Ramos (cell line): ENCODE measurements around the gene LAMB4.

Source experiments
- in situ Hi-C: fragments of 300-500 bp; cut with MboI; formaldehyde crosslinking; loops from one replicate; pipeline ENCODE4 v1.14.3; 2022; ENCODE audit warnings: low sequenced_read_pairs; ENCODE audit not compliant: unreplicated experiment

The LAMB4 gene

GRCh38 chr7:108130261-108130660, at the start of gene LAMB4:
Gene LAMB4 (minus strand): TSS chr7:108130361. CDS start chr7:108123164, 7,197 bp downstream.
- in situ Hi-C loops: no loop called here

DNA sequence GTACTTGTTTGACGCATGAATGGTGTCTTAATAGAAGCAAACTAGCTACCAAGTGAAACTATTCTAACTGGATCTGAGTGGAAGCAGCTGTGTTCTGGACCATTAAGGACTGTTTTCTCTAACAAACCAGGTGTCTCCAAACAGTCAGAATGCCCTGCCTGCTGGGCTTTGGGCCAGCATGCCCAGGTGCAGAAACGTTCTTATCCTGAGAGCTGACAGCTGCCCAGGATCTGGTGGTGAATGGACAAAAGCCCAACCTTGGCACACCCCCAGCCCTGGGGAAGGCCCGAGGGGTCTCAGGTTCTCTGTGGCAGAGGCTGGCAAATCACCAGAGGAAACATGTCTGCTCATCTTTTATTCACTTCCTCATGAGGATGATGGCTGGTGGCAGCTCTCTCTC, 48.2 kb upstream of the LAMB4 start:
- in situ Hi-C loops: loop anchor here (25.0 kb wide), 1 partner anchor 309 kb away; no protein-coding TSS in a partner anchor

DNA sequence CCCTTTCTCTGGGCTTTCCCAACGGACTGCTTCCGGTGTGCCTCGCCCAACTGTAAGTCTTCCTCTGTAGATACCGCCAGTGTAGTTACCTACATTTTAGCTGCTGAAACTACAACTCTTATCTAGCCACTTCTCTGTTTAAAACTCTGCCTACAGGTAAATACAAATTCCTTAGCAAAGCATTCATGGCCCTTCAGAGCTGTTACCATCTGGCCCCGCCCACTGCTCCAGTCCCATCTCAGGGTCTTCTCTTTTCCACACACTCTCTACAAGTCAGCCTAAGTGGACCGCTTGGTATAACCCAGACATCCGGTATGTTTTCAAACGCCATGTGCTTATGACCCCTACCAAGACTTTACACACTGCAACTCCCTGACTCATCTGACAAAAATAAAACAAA, 41.0 kb upstream of the LAMB4 start:
- in situ Hi-C loops: no loop called here

DNA sequence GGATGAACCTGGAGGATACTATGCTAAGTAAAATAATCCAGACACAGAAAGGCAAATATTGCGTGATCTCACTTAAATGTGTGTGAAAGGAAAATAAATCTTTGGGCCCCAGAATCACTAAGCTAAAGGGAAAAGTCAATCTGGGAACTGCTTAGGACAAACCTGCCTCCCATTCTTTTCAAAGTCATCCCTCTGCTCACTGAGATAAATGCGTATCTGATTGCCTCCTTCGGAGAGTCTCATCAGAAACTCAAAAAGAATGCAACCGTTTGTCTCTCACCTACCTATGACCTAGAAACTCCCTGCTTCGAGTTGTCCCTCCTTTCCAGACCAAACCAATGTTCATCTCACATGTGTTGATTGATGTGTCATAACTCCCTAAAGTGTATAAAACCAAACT, 40.1 kb upstream of the LAMB4 start:
- in situ Hi-C loops: no loop called here

DNA sequence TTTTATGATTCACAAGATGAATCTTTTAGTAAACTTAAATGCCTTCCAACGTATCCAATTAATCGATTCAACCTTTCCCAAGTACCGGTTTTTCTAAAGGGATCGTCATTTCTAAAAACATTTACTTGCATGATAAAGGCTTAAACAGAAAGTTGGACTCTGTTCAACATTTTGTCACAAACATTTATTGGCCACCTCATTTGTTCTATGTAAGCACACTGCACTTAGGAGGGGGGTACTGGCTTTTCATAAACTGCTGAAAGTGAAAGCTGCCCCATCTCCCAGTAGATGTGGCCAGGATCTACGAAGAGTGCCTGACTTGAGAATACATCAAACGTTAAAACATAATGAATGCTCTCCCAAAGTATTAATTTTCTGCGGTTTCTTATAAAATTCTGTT, 37.3 kb upstream of the LAMB4 start:
- in situ Hi-C loops: no loop called here

DNA sequence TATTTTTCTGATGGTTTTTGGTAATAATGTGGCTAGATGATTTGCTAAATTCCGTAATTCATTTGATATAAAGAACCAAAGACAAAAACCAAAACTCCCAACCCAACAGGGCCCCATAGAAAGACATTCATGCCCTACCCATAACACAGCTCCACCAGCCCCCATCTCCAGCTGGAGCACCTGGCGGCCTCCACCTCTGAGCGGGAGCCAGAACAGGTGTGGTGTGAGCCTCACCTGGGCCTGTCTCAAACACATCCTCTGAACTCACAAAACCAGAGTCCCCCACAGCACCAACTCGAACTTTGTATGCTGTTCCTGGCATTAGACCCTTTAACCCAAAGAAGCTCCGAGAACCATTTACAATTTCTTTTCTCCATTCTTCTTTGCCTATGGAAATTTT, 36.5 kb upstream of the LAMB4 start:
- in situ Hi-C loops: no loop called here

DNA sequence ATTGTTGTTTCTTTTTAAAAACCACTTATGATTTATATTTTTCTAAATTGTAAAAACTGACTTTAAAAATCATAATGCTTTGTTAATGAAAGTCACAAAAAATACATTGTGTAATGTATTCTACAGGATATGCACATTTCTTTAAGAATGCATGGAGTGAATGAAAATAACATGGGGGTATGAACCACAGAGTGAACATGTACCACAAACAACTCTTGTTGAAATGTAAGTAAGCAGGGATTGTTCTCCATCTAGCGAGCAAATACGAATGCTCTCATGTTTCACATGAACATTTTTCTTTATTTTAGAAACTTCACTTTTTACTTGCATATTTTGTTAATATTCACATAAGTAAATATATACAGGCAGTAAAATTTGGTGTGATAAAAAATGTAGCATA, 35.6 kb upstream of the LAMB4 start:
- in situ Hi-C loops: no loop called here

DNA sequence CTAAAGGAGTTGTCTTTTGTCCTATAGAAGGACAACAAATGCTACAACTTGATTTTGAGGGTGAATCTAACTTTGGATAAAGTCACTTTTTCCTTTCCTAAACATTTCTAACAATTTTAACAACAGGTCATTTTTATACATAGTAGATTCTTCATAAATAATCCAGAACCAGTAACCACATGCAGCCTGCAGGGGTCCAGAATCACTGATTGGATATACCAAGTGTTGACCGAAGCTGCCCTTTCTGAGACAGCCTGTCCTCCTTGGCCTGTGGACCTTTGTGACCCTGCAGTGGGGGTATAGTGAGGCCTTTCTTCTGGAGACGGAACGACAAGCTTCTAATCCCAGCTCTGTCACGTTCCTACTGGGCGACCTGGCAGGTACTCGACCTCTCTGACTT, 34.8 kb upstream of the LAMB4 start:
- in situ Hi-C loops: no loop called here

GRCh38 chr7:108164342-108164741, 34.2 kb upstream of the LAMB4 start:
- in situ Hi-C loops: no loop called here

GRCh38 chr7:108158776-108159175, 28.6 kb upstream of the LAMB4 start:
- in situ Hi-C loops: no loop called here

DNA sequence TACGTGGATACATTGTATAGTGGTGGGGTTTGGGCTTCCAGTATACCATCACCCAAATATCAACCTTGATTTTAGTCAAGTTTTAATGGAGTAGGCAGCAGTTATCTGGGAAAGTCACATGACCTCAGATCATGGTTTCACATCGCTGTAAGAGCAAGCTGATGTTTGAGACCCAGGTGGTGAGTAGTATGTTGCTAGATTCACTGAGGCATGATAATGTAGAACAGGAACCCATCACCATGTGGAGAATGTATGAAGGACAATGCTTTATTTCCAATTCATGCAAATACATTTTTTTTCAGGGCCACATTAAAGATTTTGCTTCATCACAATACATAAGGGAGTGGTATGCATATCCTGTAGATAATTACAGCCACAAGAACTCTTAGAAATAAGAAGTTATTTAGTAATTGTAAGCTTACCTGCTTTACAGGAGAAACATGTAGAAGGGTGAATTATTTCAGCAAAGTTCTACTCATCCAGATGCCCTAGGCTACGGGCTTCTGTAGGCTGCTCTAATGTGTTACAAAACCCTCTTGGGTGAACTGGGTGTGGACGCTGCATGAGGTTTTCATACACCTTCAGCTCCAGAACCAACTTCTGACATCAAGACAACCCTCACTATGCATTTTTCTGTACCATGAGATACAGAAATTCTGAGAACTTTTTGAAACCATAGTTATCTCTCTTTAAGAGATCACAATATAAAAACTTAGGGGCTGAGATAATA, 27.6 kb upstream of the LAMB4 start:
- in situ Hi-C loops: no loop called here

- in situ Hi-C loops: no loop called here
Observed at GRCh38 chr7:108156897-108157605, 26.9 kb upstream of the LAMB4 start.

DNA sequence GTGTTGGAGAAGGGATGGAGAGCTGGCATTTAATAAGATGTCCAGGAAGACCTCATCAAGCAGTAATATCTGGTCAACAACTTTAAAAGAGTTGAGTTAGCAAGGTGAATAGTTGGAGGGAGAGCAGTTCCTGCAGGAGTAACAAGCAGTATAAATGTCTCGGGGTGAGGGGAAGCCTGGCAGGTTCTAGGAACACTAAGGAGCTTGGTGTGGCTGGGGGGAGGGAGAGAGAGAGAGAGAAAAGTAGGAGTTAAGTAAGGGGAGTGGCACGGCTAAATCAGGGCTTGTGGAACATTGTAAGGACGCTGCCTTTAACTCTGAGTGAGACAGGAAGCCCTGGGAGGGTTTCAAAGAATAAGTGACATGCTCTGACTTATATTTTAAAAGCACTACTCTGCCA, 22.0 kb upstream of the LAMB4 start:
- in situ Hi-C loops: no loop called here

GRCh38 chr7:108149908-108150307, 19.7 kb upstream of the LAMB4 start:
- in situ Hi-C loops: no loop called here

DNA sequence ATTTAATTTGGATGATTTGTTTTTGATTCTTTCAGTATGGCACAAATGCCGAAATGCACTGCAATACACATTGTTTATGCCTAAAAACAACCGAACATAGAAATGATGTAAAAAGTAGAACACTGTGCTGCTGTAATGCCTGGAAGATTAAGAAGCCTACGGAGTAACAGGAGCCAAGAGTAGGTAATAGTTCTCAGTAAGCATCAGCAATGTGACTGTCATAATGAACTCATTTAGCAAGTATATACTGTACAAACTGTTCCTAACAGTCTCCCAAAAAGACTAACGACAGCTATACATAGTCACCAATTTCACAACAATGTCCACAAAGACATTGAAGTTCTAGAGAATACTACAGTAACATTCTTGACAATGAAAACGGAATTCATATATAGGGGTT, 19.0 kb upstream of the LAMB4 start:
- in situ Hi-C loops: no loop called here

DNA sequence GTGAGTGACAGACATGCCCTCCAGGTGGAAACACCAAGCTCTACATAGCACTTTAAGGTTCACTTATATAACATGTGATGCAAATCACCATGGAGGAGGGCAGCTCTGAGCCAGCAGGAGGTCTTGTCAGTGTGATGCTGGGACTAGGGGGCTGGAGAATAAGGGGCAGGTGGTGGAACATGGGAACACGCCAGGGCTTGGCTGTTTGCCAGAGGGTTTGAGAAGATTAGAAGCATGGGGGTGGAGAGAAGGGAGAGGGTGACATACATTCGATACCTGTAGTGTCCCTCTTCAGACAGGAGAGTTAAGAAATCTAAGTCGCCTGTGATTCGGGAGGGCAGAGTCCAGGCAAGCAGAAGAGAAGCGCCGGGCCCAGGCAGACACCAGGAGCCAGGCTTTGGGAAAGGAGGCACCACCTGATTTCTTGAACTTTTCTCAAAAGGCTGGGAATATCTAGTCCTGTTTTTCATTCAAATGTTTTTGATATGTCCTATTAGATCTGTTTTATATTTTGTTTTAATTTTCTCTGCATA, 16.9 kb upstream of the LAMB4 start:
- in situ Hi-C loops: no loop called here

GRCh38 chr7:108146070-108146842, 16.1 kb upstream of the LAMB4 start:
- in situ Hi-C loops: no loop called here

- in situ Hi-C loops: no loop called here
Observed at GRCh38 chr7:108145401-108145800, 15.2 kb upstream of the LAMB4 start.

DNA sequence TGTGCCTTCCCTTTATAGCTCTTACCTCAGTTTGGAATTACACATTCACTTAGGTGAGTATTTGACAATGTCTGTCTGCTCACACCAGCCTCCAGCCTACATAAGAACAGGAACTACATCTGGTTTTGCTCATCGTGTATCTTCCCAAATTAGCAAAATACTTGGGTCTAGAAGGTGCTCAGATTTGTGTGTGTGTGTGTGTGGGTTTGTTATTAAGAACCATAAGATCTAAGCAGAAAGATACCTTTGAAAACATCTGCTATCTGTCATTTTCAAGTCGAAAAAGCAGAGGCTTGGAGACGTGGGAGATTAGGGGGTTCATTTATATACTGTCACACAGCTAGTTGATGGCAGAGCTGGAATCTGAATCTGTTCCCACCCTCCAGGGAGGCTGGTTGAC, 14.8 kb upstream of the LAMB4 start:
- in situ Hi-C loops: no loop called here

DNA sequence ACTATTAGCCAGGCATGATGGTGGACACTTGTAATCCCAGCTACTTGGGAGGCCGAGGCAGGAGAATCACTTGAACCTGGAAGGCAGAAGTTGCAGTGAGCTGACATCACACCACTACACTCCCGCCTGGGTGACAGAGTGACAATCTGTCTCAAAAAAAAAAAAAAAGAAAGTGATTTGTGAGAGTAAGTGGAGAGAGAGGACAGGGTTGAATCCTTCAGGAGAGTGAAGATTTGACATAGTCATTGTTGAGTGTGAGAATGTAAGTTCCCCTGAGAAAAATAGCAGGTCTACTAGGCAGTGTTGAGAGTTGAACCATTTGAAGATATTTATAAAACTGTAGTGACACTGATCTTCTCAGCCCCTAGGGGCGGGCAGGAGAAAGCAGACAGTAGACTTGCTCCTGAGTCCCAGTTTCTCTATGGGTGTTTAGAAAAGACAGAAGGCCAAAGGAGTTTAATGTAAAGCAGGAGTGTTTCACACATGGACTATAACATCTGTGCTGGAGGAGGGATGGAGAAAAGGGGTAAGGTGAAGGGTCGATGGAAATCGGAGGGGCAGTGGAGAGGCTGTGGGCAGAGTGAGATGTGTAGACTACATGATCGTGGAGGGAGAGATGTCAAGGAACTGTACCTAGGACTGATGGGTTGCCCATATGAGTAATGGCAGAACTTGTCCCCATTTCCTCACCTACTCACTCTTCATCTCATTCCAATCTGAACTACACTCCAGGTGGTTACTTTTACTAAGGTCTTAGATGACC, 13.7 kb upstream of the LAMB4 start:
- in situ Hi-C loops: no loop called here
